Measurements from ENCODE around the gene TFAM.

DNA sequence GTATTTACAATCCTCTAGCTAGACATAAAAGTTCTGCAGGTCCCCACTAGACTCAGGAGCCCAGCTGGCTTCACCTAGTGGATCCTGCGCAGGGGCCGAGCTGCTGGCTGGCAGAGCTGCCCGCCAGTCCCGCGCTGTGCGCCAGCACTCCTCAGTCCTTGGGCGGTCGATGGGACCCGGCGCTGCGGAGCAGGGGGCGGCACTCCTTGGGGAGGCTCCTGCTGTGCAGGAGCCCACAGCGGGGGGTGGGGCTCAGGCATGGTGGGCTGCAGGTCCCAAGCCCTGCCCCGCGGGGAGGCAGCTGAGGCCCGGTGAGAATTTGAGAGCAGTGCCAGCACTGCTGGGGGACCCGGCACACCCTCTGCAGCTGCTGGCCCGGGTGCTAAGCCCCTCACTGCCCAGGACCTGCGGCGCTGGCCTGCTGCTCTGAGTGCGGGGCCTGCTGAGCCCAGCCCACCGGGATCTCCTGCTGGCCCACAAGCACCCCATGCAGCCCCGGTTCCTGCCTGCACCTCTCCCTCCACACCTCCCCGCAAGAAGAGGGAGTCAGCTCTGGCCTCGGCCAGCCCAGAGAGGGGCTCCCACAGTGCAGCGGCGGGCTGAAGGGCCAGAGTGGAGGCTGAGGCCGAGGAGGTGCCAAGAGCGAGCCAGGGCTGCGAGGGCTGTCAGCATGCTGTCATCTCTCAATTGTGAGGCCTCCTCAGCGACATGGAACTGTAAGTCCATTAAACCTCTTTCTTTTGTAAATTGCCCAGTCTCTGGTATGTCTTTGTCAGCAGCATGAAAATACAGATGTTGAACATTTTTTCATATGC is 63.1 kb downstream of the TFAM start:
- TF ChIP-seq, protein P1, sequence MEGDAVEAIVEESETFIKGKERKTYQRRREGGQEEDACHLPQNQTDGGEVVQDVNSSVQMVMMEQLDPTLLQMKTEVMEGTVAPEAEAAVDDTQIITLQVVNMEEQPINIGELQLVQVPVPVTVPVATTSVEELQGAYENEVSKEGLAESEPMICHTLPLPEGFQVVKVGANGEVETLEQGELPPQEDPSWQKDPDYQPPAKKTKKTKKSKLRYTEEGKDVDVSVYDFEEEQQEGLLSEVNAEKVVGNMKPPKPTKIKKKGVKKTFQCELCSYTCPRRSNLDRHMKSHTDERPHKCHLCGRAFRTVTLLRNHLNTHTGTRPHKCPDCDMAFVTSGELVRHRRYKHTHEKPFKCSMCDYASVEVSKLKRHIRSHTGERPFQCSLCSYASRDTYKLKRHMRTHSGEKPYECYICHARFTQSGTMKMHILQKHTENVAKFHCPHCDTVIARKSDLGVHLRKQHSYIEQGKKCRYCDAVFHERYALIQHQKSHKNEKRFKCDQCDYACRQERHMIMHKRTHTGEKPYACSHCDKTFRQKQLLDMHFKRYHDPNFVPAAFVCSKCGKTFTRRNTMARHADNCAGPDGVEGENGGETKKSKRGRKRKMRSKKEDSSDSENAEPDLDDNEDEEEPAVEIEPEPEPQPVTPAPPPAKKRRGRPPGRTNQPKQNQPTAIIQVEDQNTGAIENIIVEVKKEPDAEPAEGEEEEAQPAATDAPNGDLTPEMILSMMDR (IDR thresholded peaks at IDR 0.05) = no peak
- TF ChIP-seq ZNF263 (CRISPR knock-in tag; IDR thresholded peaks at IDR 0.05; ENCODE audit: low read depth) (no peak), ZNF423 (CRISPR knock-in tag; IDR thresholded peaks at IDR 0.05) (no peak)
- TF ChIP-seq, protein P2, sequence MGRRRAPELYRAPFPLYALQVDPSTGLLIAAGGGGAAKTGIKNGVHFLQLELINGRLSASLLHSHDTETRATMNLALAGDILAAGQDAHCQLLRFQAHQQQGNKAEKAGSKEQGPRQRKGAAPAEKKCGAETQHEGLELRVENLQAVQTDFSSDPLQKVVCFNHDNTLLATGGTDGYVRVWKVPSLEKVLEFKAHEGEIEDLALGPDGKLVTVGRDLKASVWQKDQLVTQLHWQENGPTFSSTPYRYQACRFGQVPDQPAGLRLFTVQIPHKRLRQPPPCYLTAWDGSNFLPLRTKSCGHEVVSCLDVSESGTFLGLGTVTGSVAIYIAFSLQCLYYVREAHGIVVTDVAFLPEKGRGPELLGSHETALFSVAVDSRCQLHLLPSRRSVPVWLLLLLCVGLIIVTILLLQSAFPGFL (CRISPR knock-in tag; IDR thresholded peaks at IDR 0.05; ENCODE audit: borderline replicate concordance) = no peak
- TF ChIP-seq, protein P3, sequence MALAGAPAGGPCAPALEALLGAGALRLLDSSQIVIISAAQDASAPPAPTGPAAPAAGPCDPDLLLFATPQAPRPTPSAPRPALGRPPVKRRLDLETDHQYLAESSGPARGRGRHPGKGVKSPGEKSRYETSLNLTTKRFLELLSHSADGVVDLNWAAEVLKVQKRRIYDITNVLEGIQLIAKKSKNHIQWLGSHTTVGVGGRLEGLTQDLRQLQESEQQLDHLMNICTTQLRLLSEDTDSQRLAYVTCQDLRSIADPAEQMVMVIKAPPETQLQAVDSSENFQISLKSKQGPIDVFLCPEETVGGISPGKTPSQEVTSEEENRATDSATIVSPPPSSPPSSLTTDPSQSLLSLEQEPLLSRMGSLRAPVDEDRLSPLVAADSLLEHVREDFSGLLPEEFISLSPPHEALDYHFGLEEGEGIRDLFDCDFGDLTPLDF (CRISPR knock-in tag; IDR thresholded peaks at IDR 0.05) = no peak

Measured in WTC11 (cell line).